B cell (primary cell): ENCODE data around the gene RAPGEF1. TPM values are rescaled to one million over a fixed set of nuclear protein-coding genes. Genes with fewer than 3 reads are reported as not detected.
A peak's percentile ranks its signal among the peaks of the same experiment; 100 is the strongest.
"Not testable (repeated sequence)": the region's sequence is repeated elsewhere in the genome, so short reads cannot be mapped to it uniquely, and the experiment has no call there.

Source experiments
- ATAC-seq: fragments of 200-7000 bp; cut with Tn5 transposase; one replicate; pipeline ENCODE4 v1.10.0; 2021; ENCODE audit warnings: low read depth, mild to moderate bottlenecking, moderate number of reproducible peaks, moderate library complexity
- CTCF ChIA-PET: fragments of 350-600 bp; sonication (Branson Sonifier 250); formaldehyde crosslinking; loops from one replicate; lab custom pipeline; 2021; ENCODE audit warnings: antibody characterized with exemption, inconsistent platforms; lab: Charles Lee
- POLR2A ChIA-PET: fragments of 350-600 bp; sonication (Branson Sonifier 250); formaldehyde crosslinking; loops from one replicate; lab custom pipeline; 2021; ENCODE audit warnings: antibody characterized with exemption; lab: Charles Lee
- DNase-seq: peaks from one replicate; pipeline ENCODE4 v3.0.0; 2013
- H2AFZ ChIP-seq: 2 replicates; pipeline ENCODE4 v1.6.1; 2012; ENCODE audit warnings: mild to moderate bottlenecking, low read depth, low read length; ENCODE audit not compliant: insufficient read depth, poor library complexity, severe bottlenecking
- H3K27ac ChIP-seq, 2 donors: 1 replicate in 1 of 2; 2 replicates in 1 of 2; pipeline ENCODE4 v1.5.1; 2012 to 2013; ENCODE audit warnings: low read length in 2 of 2, mild to moderate bottlenecking in 2 of 2, moderate library complexity in 1 of 2
- H3K27me3 ChIP-seq, 4 experiments: fragments of 200-600 bp in 1 of 4; sonication (generic) in 1 of 4; replicated peaks in 1 of 4; 1 replicate in 2 of 4; 2 replicates in 2 of 4; pipeline versions ENCODE4 v1.6.1 to v1.7.0; 2013 to 2016; ENCODE audit warnings: low read length in 3 of 4, mild to moderate bottlenecking in 2 of 4, mixed read lengths in 1 of 4, moderate library complexity in 1 of 4; ENCODE audit not compliant: insufficient read depth in 4 of 4, control insufficient read depth in 3 of 4; ENCODE audit errors: control extremely low read depth in 1 of 4
- H3K36me3 ChIP-seq, 2 experiments: replicated peaks in 1 of 2; 1 replicate in 1 of 2; 2 replicates in 1 of 2; pipeline versions ENCODE4 v1.6.1 to v1.7.1; 2013; ENCODE audit warnings: low read length in 1 of 2; ENCODE audit not compliant: insufficient read depth in 2 of 2, control insufficient read depth in 1 of 2; ENCODE audit errors: control extremely low read depth in 1 of 2, extremely low read depth in 1 of 2
- H3K4me1 ChIP-seq, 2 donors: fragments of 200-600 bp in 1 of 2; sonication (generic) in 1 of 2; 1 replicate in 1 of 2; 2 replicates in 1 of 2; pipeline versions ENCODE4 v1.5.1 to v1.6.1; 2013 to 2017; ENCODE audit warnings: low read length in 2 of 2; ENCODE audit not compliant: control insufficient read depth in 2 of 2, insufficient read depth in 2 of 2
- H3K4me2 ChIP-seq: replicated peaks from 2 replicates; pipeline ENCODE3; 2012; ENCODE audit warnings: mild to moderate bottlenecking, low read depth, low read length; ENCODE audit not compliant: poor library complexity, severe bottlenecking
- H3K4me3 ChIP-seq, 5 experiments: fragments of 200-600 bp in 1 of 5; sonication (generic) in 1 of 5; 1 replicate in 3 of 5; 2 replicates in 2 of 5; pipeline versions ENCODE4 v1.5.1 to v1.7.0; 2011 to 2016; ENCODE audit warnings: low read length in 4 of 5, mild to moderate bottlenecking in 4 of 5, low read depth in 2 of 5, control low read depth in 1 of 5, moderate library complexity in 1 of 5; ENCODE audit not compliant: insufficient read depth in 1 of 5; ENCODE audit errors: control extremely low read depth in 1 of 5, extremely low read depth in 1 of 5
- H3K79me2 ChIP-seq: fragments of 200-600 bp; sonication (generic); one replicate; pipeline ENCODE4 v1.6.0; 2016; ENCODE audit warnings: low read length; ENCODE audit not compliant: control insufficient read depth, insufficient read depth
- H3K9ac ChIP-seq: fragments of 200-600 bp; sonication (generic); 2 replicates; pipeline ENCODE4 v1.6.1; 2017; ENCODE audit warnings: mild to moderate bottlenecking, low read length, moderate library complexity
- H3K9me3 ChIP-seq, 3 donors: one replicate each; pipeline versions ENCODE4 v1.6.1 to v1.7.1; 2013; ENCODE audit warnings: low read length in 2 of 3; ENCODE audit not compliant: control insufficient read depth in 2 of 3, insufficient read depth in 1 of 3; ENCODE audit errors: control extremely low read depth in 1 of 3
- H4K20me1 ChIP-seq: 2 replicates; pipeline ENCODE4 v1.6.0; 2012; ENCODE audit warnings: mild to moderate bottlenecking, low read length; ENCODE audit not compliant: insufficient read depth, control insufficient read depth, poor library complexity, severe bottlenecking
- H3K27ac Mint-ChIP-seq: one replicate; pipeline ENCODE4 v1.8.0; 2021; ENCODE audit warnings: mixed read lengths
- H3K27me3 Mint-ChIP-seq: one replicate; pipeline ENCODE4 v1.8.0; 2021; ENCODE audit warnings: mixed read lengths
- H3K4me1 Mint-ChIP-seq: one replicate; pipeline ENCODE4 v1.8.0; 2021; ENCODE audit warnings: mixed read lengths
- H3K4me3 Mint-ChIP-seq: one replicate; pipeline ENCODE4 v1.8.0; 2021; ENCODE audit warnings: mixed read lengths
- H3K9me3 Mint-ChIP-seq: one replicate; pipeline ENCODE4 v1.8.0; 2022; ENCODE audit warnings: mixed read lengths; ENCODE audit not compliant: insufficient read depth
- EZH2 ChIP-seq: IDR thresholded peaks from 2 replicates; pipeline ENCODE4 v1.6.1; 2012; ENCODE audit warnings: borderline replicate concordance, low read depth, mild to moderate bottlenecking, moderate library complexity, low read length; ENCODE audit not compliant: insufficient read depth, poor library complexity, severe bottlenecking
- WGBS: methylation state at CpG from one replicate; pipeline ENCODE4 v1.1.5; 2013; ENCODE audit warnings: missing lambda C conversion rate; ENCODE audit not compliant: insufficient coverage; 5-methylcytosine and 5-hydroxymethylcytosine counted together
- intact Hi-C: fragments of 100-400 bp; cut with micrococcal nuclease; formaldehyde crosslinking; loops from one replicate; pipeline ENCODE4 v1.10.0; 2022
- polyA plus RNA-seq: library from polyadenylated mRNA; depleted of rRNA; stranded (reverse); fragments of >200 nt; gene quantifications from 2 replicates; pipeline ENCODE4 v1.2.3, GENCODE V29; 2012
- total RNA-seq, 2 donors: library from RNA; stranded (reverse); fragments of 120-200 nt in 1 of 2; gene quantifications; 1 replicate in 1 of 2; 2 replicates in 1 of 2; pipeline versions ENCODE4 v1.2.3 to v1.2.4, GENCODE V29; 2013 to 2022
- TF ChIP-seq, protein P1 (sequence below): fragments of 200-600 bp; IDR thresholded peaks from one replicate; pipeline ENCODE4 v1.8.0; 2022; ENCODE audit warnings: antibody characterized with exemption, mild to moderate bottlenecking

Gene RAPGEF1
- total and polyA plus RNA-seq, 2 donors (not counting 1 experiment from before 2014, with no cell fraction given), result 134 to 447 TPM

GRCh38 chr9:131682261-131682660 lies 57.6 kb downstream of the RAPGEF1 start:
- POLR2A ChIA-PET, result no interaction called here
- peak overlapping the region in 1 of 2 donors; percentile 51 for H3K27ac ChIP-seq
- no peak overlapping the region for H2AFZ ChIP-seq
- TF ChIP-seq, protein P1, sequence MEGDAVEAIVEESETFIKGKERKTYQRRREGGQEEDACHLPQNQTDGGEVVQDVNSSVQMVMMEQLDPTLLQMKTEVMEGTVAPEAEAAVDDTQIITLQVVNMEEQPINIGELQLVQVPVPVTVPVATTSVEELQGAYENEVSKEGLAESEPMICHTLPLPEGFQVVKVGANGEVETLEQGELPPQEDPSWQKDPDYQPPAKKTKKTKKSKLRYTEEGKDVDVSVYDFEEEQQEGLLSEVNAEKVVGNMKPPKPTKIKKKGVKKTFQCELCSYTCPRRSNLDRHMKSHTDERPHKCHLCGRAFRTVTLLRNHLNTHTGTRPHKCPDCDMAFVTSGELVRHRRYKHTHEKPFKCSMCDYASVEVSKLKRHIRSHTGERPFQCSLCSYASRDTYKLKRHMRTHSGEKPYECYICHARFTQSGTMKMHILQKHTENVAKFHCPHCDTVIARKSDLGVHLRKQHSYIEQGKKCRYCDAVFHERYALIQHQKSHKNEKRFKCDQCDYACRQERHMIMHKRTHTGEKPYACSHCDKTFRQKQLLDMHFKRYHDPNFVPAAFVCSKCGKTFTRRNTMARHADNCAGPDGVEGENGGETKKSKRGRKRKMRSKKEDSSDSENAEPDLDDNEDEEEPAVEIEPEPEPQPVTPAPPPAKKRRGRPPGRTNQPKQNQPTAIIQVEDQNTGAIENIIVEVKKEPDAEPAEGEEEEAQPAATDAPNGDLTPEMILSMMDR, result no peak
- TF ChIP-seq EZH2, result no peak
- H3K9me3 ChIP-seq, result no peaks in the 10 kb centered on the region
- peaks cover 0 to 6% of the 10 kb centered on the region in 2 experiments for H3K36me3 ChIP-seq
- Mint-ChIP-seq H3K4me1 (peaks cover 91% of the 10 kb centered on the region), H3K27me3 (no peaks in the 10 kb centered on the region), H3K27ac (peak overlapping the region; percentile 71), H3K4me3 (peak overlapping the region; percentile 32), H3K9me3 (no peaks in the 10 kb centered on the region)
- H3K79me2 ChIP-seq, result peaks cover 89% of the 10 kb centered on the region
- H3K4me2 ChIP-seq, result no peak overlapping the region
- no peak overlapping the region for H3K4me3 ChIP-seq
- 58% methylated on average over 9 of the region's 11 CpGs for WGBS
- no peak for DNase-seq
- ATAC-seq, result no peak
- no peak overlapping the region for H3K9ac ChIP-seq
- intact Hi-C loops, result loop anchor here (2.0 kb wide), 1 partner anchor 21 kb away; no protein-coding TSS in a partner anchor
- H3K27me3 ChIP-seq, result no peaks in the 10 kb centered on the region
- H4K20me1 ChIP-seq, result peaks cover 23% of the 10 kb centered on the region
- CTCF ChIA-PET, result interaction anchor here (1.4 to 1.6 kb wide), 2 partner anchors 29 to 35 kb away, joined by 3 read pairs; no protein-coding TSS in a partner anchor
- peaks cover 54 to 60% of the 10 kb centered on the region in 2 donors for H3K4me1 ChIP-seq

GRCh38 chr9:131681826-131682225 lies 58.0 kb downstream of the RAPGEF1 start:
- H3K79me2 ChIP-seq, result peaks cover 87% of the 10 kb centered on the region
- H3K27me3 ChIP-seq, ATAC-seq, H3K9me3 ChIP-seq, H2AFZ ChIP-seq, H3K4me2 ChIP-seq, POLR2A ChIA-PET, H3K9me3 Mint-ChIP-seq, H3K9ac ChIP-seq, H3K36me3 ChIP-seq, H3K4me3 Mint-ChIP-seq, H3K4me3 ChIP-seq, H3K27me3 Mint-ChIP-seq, DNase-seq: not testable (repeated sequence)
- H3K27ac Mint-ChIP-seq, result peak overlapping the region; percentile 71
- intact Hi-C loops, result loop anchor here (2.0 kb wide), 1 partner anchor 21 kb away; no protein-coding TSS in a partner anchor
- CTCF ChIA-PET, result interaction anchor here (1.4 to 10.1 kb wide), 5 partner anchors 30 to 57 kb away, joined by 3 to 146 read pairs (median 3); no protein-coding TSS in a partner anchor
- H3K4me1 ChIP-seq, result peaks cover 58 to 60% of the 10 kb centered on the region in 2 donors
- peaks cover 19% of the 10 kb centered on the region for H4K20me1 ChIP-seq
- peaks cover 94% of the 10 kb centered on the region for H3K4me1 Mint-ChIP-seq
- H3K27ac ChIP-seq, result peak overlapping the region in 1 of 2 donors; percentile 51
- 53% methylated on average over 7 of the region's 10 CpGs for WGBS

GRCh38 chr9:131681108-131681507 lies 58.8 kb downstream of the RAPGEF1 start:
- H3K4me3 Mint-ChIP-seq, H3K27me3 ChIP-seq, H2AFZ ChIP-seq, intact Hi-C loops, ATAC-seq, H3K4me2 ChIP-seq, H3K9me3 Mint-ChIP-seq, H3K9ac ChIP-seq, DNase-seq, H3K4me3 ChIP-seq, POLR2A ChIA-PET, H3K27me3 Mint-ChIP-seq, H3K36me3 ChIP-seq, H3K9me3 ChIP-seq: not testable (repeated sequence)
- WGBS, result no CpG with 5 or more reads among the region's 5 CpGs
- Mint-ChIP-seq H3K4me1 (peaks cover 94% of the 10 kb centered on the region), H3K27ac (peak overlapping the region; percentile 90)
- Histone ChIP-seq H4K20me1 (peaks cover 13% of the 10 kb centered on the region), H3K79me2 (peaks cover 87% of the 10 kb centered on the region), H3K4me1 (peaks cover 60 to 61% of the 10 kb centered on the region in 2 donors), H3K27ac (peak overlapping the region in 1 of 2 donors; percentile 56)
- CTCF ChIA-PET, result interaction anchor here (1.5 to 10.1 kb wide), 4 partner anchors 34 to 58 kb away, joined by 3 to 146 read pairs (median 4); no protein-coding TSS in a partner anchor
